Measurements from ENCODE around the gene TM9SF1. TPM values are rescaled to one million over a fixed set of nuclear protein-coding genes. Genes with fewer than 3 reads are reported as not detected.

TM9SF1 gene
- polyA plus RNA-seq, 2 of the 4 experiments (the other 2 are of a cell fraction): 48.0 to 62.2 TPM

DNA sequence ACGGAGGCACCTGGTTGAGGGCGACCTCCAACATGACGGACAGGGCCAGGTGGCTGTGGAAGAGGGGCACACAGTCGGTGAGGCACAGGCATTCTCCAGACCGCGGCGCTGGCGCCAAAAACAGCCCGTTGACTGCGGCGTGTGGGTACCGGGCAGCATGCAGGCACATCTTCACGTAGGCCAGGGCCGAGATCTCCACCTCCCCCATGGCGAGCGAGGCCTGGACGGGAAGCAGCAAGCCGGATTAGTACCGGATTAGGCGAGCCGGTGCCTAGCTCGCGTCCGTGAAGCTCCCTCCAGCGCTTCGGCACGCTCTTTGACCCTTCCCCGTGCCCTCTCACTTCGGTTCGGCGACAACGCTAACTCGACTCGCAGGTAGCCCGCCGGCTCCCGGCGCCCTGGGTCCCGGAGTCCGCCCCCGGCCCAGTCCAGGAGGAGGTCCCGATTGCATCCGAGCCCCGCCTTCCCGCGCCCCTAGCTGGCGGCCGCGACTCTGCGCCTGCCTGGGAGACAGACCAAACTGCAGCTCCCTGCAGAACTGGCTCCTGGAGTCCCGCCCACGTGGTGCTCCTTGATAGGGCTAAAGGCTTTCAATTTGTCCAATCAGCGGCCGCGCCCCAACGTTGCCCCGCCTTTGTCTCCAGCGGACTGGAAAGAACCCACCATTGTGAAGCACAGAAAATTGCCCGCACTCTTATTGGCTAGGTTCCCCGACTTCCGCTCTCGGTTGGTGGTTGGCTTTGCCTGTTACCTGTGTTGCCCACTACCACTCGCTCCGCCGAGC lies 54.0 kb downstream of the TM9SF1 start, which contains the start of gene EMC9:
Gene EMC9 (minus strand): TSS at position 495 of the 784 bp plus-strand sequence. CDS start 287 bp downstream, at position 208.
- Histone ChIP-seq H3K4me2 (peak within 1 kb of the TSS; percentile 83), H3K4me3 (peak within 1 kb of the TSS; percentile 59), H3K27ac (peak within 1 kb of the TSS; percentile 86 to 95), H3K9me3 (no peaks in the 10 kb centered on the region), H3K4me1 (peaks cover 39% of the 10 kb centered on the region)
- ChIA-PET CTCF (interaction anchor here (0.9 to 12.6 kb wide), 8 partner anchors 10 to 166 kb away, joined by 3 to 168 read pairs (median 4); partner anchors contain the start of genes CIDEB, DCAF11, FITM1 and IPO4), POLR2A (interaction anchor here (0.7 to 2.9 kb wide), 10 partner anchors 9 to 101 kb away, joined by 3 to 31 read pairs (median 4); partner anchors contain the start of genes DCAF11, IRF9, NRL and PCK2)
- FAIRE-seq (no peak), ATAC-seq (peak; percentile 81 to 93), DNase-seq (ENCODE audit: low read depth in 1 of 2, low spot score in 1 of 2) (peak; percentile 99)
- WGBS (ENCODE audit: missing lambda C conversion rate): 0% methylated on average over 59 of the region's 65 CpGs
- TF ChIP-seq KDM5A (IDR thresholded peaks at IDR 0.05) (no peak; the same call in 1 of the 2 replicates), MAFK (IDR thresholded peaks at IDR 0.05; ENCODE audit: partially characterized antibody) (peak; percentile 69), USF2 (IDR thresholded peaks at IDR 0.05) (peak; percentile 89), TFCP2L1 (CRISPR knock-in tag; IDR thresholded peaks at IDR 0.05) (no peak), MAZ (IDR thresholded peaks at IDR 0.05; ENCODE audit: borderline replicate concordance, low read depth, low read length) (no peak), HOXB5 (CRISPR knock-in tag; IDR thresholded peaks at IDR 0.05) (no peak), SREBF2 (IDR thresholded peaks at IDR 0.05) (no peak), POLR2AphosphoS2 (conservative IDR thresholded peaks at IDR 0.05; ENCODE audit: low read length) (no peak), KDM1A (IDR thresholded peaks at IDR 0.05; ENCODE audit: low read depth) (no peak), CBX8 (IDR thresholded peaks at IDR 0.05) (no peak), ESRRA (IDR thresholded peaks at IDR 0.05; ENCODE audit: borderline replicate concordance, low read length) (no peak), FOSB (CRISPR knock-in tag; IDR thresholded peaks at IDR 0.05) (no peak), HOXB13 (CRISPR knock-in tag; IDR thresholded peaks at IDR 0.05; ENCODE audit: low read depth) (no peak), EP300 (IDR thresholded peaks at IDR 0.05) (no peak), RNF2 (IDR thresholded peaks at IDR 0.05; ENCODE audit: borderline replicate concordance, low read depth) (no peak), CHD2 (IDR thresholded peaks at IDR 0.05; ENCODE audit: low read length, partially characterized antibody) (no peak), MYC (IDR thresholded peaks at IDR 0.05; ENCODE audit: borderline replicate concordance, low read length) (peak; percentile 25; the same call in 1 of the 2 replicates), RFX5 (IDR thresholded peaks at IDR 0.05) (peak; percentile 85), HOXA7 (CRISPR knock-in tag; IDR thresholded peaks at IDR 0.05) (no peak), POLR2A (IDR thresholded peaks at IDR 0.05; ENCODE audit: low read length) (peak; percentile 81; the same call in 1 of the 2 replicates), PBX3 (IDR thresholded peaks at IDR 0.05) (peak; percentile 49; the same call in 1 of the 2 replicates), EHF (CRISPR knock-in tag; IDR thresholded peaks at IDR 0.05) (no peak), RARB (CRISPR knock-in tag; IDR thresholded peaks at IDR 0.05) (no peak), CBX2 (IDR thresholded peaks at IDR 0.05; ENCODE audit: borderline replicate concordance, low read depth) (no peak), MAX (IDR thresholded peaks at IDR 0.05) (peak; percentile 79), ATOH8 (CRISPR knock-in tag; IDR thresholded peaks at IDR 0.05; ENCODE audit: low read depth) (no peak), CHD4 (IDR thresholded peaks at IDR 0.05; ENCODE audit: borderline replicate concordance) (no peak), NPAS2 (CRISPR knock-in tag; IDR thresholded peaks at IDR 0.05; ENCODE audit: borderline replicate concordance) (no peak), ZFP36 (IDR thresholded peaks at IDR 0.05; ENCODE audit: borderline replicate concordance, partially characterized antibody) (no peak), TP53 (CRISPR knock-in tag; IDR thresholded peaks at IDR 0.05) (no peak), ZNF302 (CRISPR knock-in tag; IDR thresholded peaks at IDR 0.05) (no peak), RAD21 (conservative IDR thresholded peaks at IDR 0.05 in 1 of 2, IDR thresholded peaks at IDR 0.05 in 1 of 2) (no peak; a peak in 1 of 5 replicates)
- TF ChIP-seq, protein P1, sequence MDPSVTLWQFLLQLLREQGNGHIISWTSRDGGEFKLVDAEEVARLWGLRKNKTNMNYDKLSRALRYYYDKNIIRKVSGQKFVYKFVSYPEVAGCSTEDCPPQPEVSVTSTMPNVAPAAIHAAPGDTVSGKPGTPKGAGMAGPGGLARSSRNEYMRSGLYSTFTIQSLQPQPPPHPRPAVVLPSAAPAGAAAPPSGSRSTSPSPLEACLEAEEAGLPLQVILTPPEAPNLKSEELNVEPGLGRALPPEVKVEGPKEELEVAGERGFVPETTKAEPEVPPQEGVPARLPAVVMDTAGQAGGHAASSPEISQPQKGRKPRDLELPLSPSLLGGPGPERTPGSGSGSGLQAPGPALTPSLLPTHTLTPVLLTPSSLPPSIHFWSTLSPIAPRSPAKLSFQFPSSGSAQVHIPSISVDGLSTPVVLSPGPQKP (IDR thresholded peaks at IDR 0.05; ENCODE audit: low read depth, low read length): no peak
- TF ChIP-seq, protein P2, sequence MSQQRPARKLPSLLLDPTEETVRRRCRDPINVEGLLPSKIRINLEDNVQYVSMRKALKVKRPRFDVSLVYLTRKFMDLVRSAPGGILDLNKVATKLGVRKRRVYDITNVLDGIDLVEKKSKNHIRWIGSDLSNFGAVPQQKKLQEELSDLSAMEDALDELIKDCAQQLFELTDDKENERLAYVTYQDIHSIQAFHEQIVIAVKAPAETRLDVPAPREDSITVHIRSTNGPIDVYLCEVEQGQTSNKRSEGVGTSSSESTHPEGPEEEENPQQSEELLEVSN (IDR thresholded peaks at IDR 0.05; ENCODE audit: borderline replicate concordance, low read depth): no peak
- TF ChIP-seq, protein P3, sequence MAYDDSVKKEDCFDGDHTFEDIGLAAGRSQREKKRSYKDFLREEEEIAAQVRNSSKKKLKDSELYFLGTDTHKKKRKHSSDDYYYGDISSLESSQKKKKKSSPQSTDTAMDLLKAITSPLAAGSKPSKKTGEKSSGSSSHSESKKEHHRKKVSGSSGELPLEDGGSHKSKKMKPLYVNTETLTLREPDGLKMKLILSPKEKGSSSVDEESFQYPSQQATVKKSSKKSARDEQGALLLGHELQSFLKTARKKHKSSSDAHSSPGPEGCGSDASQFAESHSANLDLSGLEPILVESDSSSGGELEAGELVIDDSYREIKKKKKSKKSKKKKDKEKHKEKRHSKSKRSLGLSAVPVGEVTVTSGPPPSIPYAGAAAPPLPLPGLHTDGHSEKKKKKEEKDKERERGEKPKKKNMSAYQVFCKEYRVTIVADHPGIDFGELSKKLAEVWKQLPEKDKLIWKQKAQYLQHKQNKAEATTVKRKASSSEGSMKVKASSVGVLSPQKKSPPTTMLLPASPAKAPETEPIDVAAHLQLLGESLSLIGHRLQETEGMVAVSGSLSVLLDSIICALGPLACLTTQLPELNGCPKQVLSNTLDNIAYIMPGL (CRISPR knock-in tag; IDR thresholded peaks at IDR 0.05; ENCODE audit: borderline replicate concordance): no peak
